ENCODE results near the gene EIF2S2.

Gene EIF2S2

GRCh38 chr20:34089655-34090345 is 22.2 kb downstream of the EIF2S2 start:
- H3K27ac ChIP-seq, result no peak overlapping the region
- no peak overlapping the region for H2AFZ ChIP-seq (ENCODE audit: low read depth)
- no peak overlapping the region for H3K9ac ChIP-seq
- no peak overlapping the region for H3K4me2 ChIP-seq
- no peaks in the 10 kb centered on the region for H3K4me1 ChIP-seq (ENCODE audit: low read depth, poor library complexity, severe bottlenecking)
- TF ChIP-seq CTCF (conservative IDR thresholded peaks at IDR 0.05; ENCODE audit: low read depth, low read length), result no peak
- H4K20me1 ChIP-seq (ENCODE audit: insufficient read depth), result no peaks in the 10 kb centered on the region
- H3K36me3 ChIP-seq (ENCODE audit: insufficient read depth), result peaks cover 37% of the 10 kb centered on the region; the same call in 1 of the 2 replicates
- H3K27me3 ChIP-seq (ENCODE audit: insufficient read depth, low read depth), result no peaks in the 10 kb centered on the region
- peaks cover 12% of the 10 kb centered on the region; the same call in 1 of the 2 replicates for H3K79me2 ChIP-seq (ENCODE audit: insufficient read depth, low read depth)
- no peak overlapping the region for H3K4me3 ChIP-seq (IDR thresholded peaks at IDR 0.05; ENCODE audit: insufficient read depth, low read depth, low read length)

- H2AFZ ChIP-seq (ENCODE audit: low read depth), result no peak overlapping the region
- H3K27me3 ChIP-seq (ENCODE audit: insufficient read depth, low read depth), result no peaks in the 10 kb centered on the region
- no peak overlapping the region for H3K9ac ChIP-seq
- peaks cover 12% of the 10 kb centered on the region; the same call in 1 of the 2 replicates for H3K79me2 ChIP-seq (ENCODE audit: insufficient read depth, low read depth)
- H4K20me1 ChIP-seq (ENCODE audit: insufficient read depth), result no peaks in the 10 kb centered on the region
- no peak for TF ChIP-seq CTCF (conservative IDR thresholded peaks at IDR 0.05; ENCODE audit: low read depth, low read length)
- peaks cover 5% of the 10 kb centered on the region for H3K4me1 ChIP-seq (ENCODE audit: low read depth, poor library complexity, severe bottlenecking)
- H3K27ac ChIP-seq, result no peak overlapping the region
- no peak overlapping the region for H3K4me2 ChIP-seq
- H3K4me3 ChIP-seq (IDR thresholded peaks at IDR 0.05; ENCODE audit: insufficient read depth, low read depth, low read length), result no peak overlapping the region
- H3K36me3 ChIP-seq (ENCODE audit: insufficient read depth), result peaks cover 31% of the 10 kb centered on the region; the same call in 1 of the 2 replicates
These were observed 22.9 kb downstream of the EIF2S2 start for GRCh38 chr20:34089175-34089479.

GRCh38 chr20:34088305-34089174 is 23.5 kb downstream of the EIF2S2 start:
- H3K4me3 ChIP-seq (IDR thresholded peaks at IDR 0.05; ENCODE audit: insufficient read depth, low read depth, low read length), result no peak overlapping the region
- H3K4me1 ChIP-seq (ENCODE audit: low read depth, poor library complexity, severe bottlenecking), result peaks cover 11% of the 10 kb centered on the region
- H3K79me2 ChIP-seq (ENCODE audit: insufficient read depth, low read depth), result peaks cover 7% of the 10 kb centered on the region; the same call in 1 of the 2 replicates
- H2AFZ ChIP-seq (ENCODE audit: low read depth), result no peak overlapping the region
- H3K9ac ChIP-seq, result no peak overlapping the region
- no peaks in the 10 kb centered on the region for H3K27me3 ChIP-seq (ENCODE audit: insufficient read depth, low read depth)
- no peaks in the 10 kb centered on the region for H4K20me1 ChIP-seq (ENCODE audit: insufficient read depth)
- no peak overlapping the region for H3K4me2 ChIP-seq
- H3K27ac ChIP-seq, result no peak overlapping the region
- TF ChIP-seq CTCF (conservative IDR thresholded peaks at IDR 0.05; ENCODE audit: low read depth, low read length), result no peak
- peaks cover 28% of the 10 kb centered on the region; the same call in 1 of the 2 replicates for H3K36me3 ChIP-seq (ENCODE audit: insufficient read depth)

- TF ChIP-seq CTCF (conservative IDR thresholded peaks at IDR 0.05; ENCODE audit: low read depth, low read length), result no peak
These were observed 26.5 kb downstream of the EIF2S2 start for GRCh38 chr20:34085544-34086040.

More at GRCh38 chr20:34085544-34086040, 26.5 kb downstream of the EIF2S2 start:
- no peaks in the 10 kb centered on the region for H3K27me3 ChIP-seq (ENCODE audit: insufficient read depth, low read depth)
- no peak overlapping the region for H3K4me2 ChIP-seq
- no peak overlapping the region for H3K9ac ChIP-seq
- H3K4me3 ChIP-seq (IDR thresholded peaks at IDR 0.05; ENCODE audit: insufficient read depth, low read depth, low read length), result no peak overlapping the region
- no peaks in the 10 kb centered on the region for H4K20me1 ChIP-seq (ENCODE audit: insufficient read depth)
- no peak overlapping the region for H3K27ac ChIP-seq
- no peak overlapping the region for H2AFZ ChIP-seq (ENCODE audit: low read depth)
- peaks cover 41% of the 10 kb centered on the region for H3K4me1 ChIP-seq (ENCODE audit: low read depth, poor library complexity, severe bottlenecking)
- H3K79me2 ChIP-seq (ENCODE audit: insufficient read depth, low read depth), result no peaks in the 10 kb centered on the region; the same call in 1 of the 2 replicates
- H3K36me3 ChIP-seq (ENCODE audit: insufficient read depth), result peaks cover 15% of the 10 kb centered on the region; the same call in 1 of the 2 replicates

Measured in KMS-11 (cell line).